GM19025 (cell line): Measurements from ENCODE around the gene ATP2A3.
"Not testable (repeated sequence)": the region's sequence is repeated elsewhere in the genome, so short reads cannot be mapped to it uniquely, and the experiment has no call there.

Experiments
- ATAC-seq: cut with Tn5 transposase; IDR thresholded peaks from one replicate; pipeline ENCODE4 v1.9.1; 2021; ENCODE audit warnings: mild to moderate bottlenecking, low read depth, moderate library complexity; ENCODE audit not compliant: unreplicated experiment

Gene ATP2A3

GRCh38 chr17:3957735-3958599, 6.3 kb downstream of the ATP2A3 start:
- no peak for ATAC-seq

GRCh38 chr17:3956983-3957382, 7.3 kb downstream of the ATP2A3 start:
- no peak for ATAC-seq

GRCh38 chr17:3956327-3956957, 7.8 kb downstream of the ATP2A3 start:
- ATAC-seq = no peak

GRCh38 chr17:3955673-3955988, 8.6 kb downstream of the ATP2A3 start:
- ATAC-seq = no peak

- no peak for ATAC-seq
Observed at GRCh38 chr17:3954976-3955672, 9.1 kb downstream of the ATP2A3 start.

GRCh38 chr17:3954086-3954485, 10.2 kb downstream of the ATP2A3 start:
- ATAC-seq = no peak

GRCh38 chr17:3953542-3953941, 10.7 kb downstream of the ATP2A3 start:
- ATAC-seq = no peak

- ATAC-seq = no peak
Observed at GRCh38 chr17:3952186-3952585, 12.1 kb downstream of the ATP2A3 start.

GRCh38 chr17:3951420-3951819, 12.8 kb downstream of the ATP2A3 start:
- no peak for ATAC-seq

GRCh38 chr17:3951003-3951402, 13.2 kb downstream of the ATP2A3 start:
- ATAC-seq = no peak

GRCh38 chr17:3950584-3950983, 13.7 kb downstream of the ATP2A3 start:
- no peak for ATAC-seq

- no peak for ATAC-seq
Observed at GRCh38 chr17:3949418-3949817, 14.8 kb downstream of the ATP2A3 start.

- ATAC-seq = not testable (repeated sequence)
Observed at GRCh38 chr17:3948551-3948950, 15.7 kb downstream of the ATP2A3 start.

- ATAC-seq = no peak
Observed at GRCh38 chr17:3947318-3947810, 16.9 kb downstream of the ATP2A3 start.

GRCh38 chr17:3946711-3947235, 17.5 kb downstream of the ATP2A3 start:
- no peak for ATAC-seq

- ATAC-seq = no peak
Observed at GRCh38 chr17:3944485-3945388, 19.5 kb downstream of the ATP2A3 start.

GRCh38 chr17:3943240-3943891, 20.9 kb downstream of the ATP2A3 start:
- ATAC-seq = no peak

GRCh38 chr17:3940965-3941698, 23.1 kb downstream of the ATP2A3 start:
- no peak for ATAC-seq

- no peak for ATAC-seq
Observed at GRCh38 chr17:3937359-3937758, 26.9 kb downstream of the ATP2A3 start.
